Dermis blood vessel endothelial cell (primary cell): ENCODE results near the gene ANKRD27. TPM values are rescaled to one million over a fixed set of nuclear protein-coding genes. Genes with fewer than 3 reads are reported as not detected.
"Not testable (repeated sequence)": the region's sequence is repeated elsewhere in the genome, so short reads cannot be mapped to it uniquely, and the experiment has no call there.

Experiments used
- DNase-seq: peaks from one replicate; pipeline ENCODE4 v3.0.0; 2010
- total RNA-seq: library from RNA; depleted of rRNA; stranded (reverse); fragments of >200 nt; gene quantifications from 2 replicates; pipeline ENCODE4 v1.2.3, GENCODE V29; 2014

ANKRD27 gene
- total RNA-seq, 1 donor from 2014 or later = 46.8 TPM

DNA sequence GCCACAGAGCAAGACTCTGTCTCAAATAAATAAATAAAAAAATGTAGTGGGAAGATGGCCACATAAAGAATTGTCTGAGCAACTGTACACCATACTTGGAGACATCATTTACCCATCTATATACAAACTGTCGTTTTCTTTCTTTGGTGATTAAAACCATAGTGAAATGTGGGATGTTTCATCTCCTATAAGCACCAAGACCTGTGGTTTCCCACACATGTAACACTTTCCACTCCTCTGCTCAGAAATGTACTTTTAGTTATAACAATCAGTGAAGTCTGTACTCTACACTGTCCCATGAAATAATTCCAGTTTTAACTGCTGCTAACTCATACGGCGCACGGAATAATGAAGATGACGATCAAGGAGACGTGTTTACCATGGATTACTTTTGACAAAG lies 75.7 kb downstream of the ANKRD27 start:
- no peak for DNase-seq

- DNase-seq = no peak
Measured at GRCh38 chr19:32598022-32598421, 77.0 kb downstream of the ANKRD27 start.

- DNase-seq = no peak
Measured at GRCh38 chr19:32595491-32595890, 79.5 kb downstream of the ANKRD27 start.

GRCh38 chr19:32594021-32594420 lies 81.0 kb downstream of the ANKRD27 start:
- no peak for DNase-seq

- DNase-seq = not testable (repeated sequence)
Measured at GRCh38 chr19:32587747-32588504, 87.1 kb downstream of the ANKRD27 start.

GRCh38 chr19:32581705-32582179 lies 93.2 kb downstream of the ANKRD27 start:
- DNase-seq = peak; percentile 42

- DNase-seq = peak; percentile 96
Measured at GRCh38 chr19:32580901-32581704, 93.9 kb downstream of the ANKRD27 start, which contains the start of gene PDCD5. PDCD5 (plus strand) TSS chr19:32581190; CDS start chr19:32581262, 72 bp downstream.

- DNase-seq = no peak
Measured at GRCh38 chr19:32580353-32580900, 94.6 kb downstream of the ANKRD27 start.

- DNase-seq = no peak
Measured at GRCh38 chr19:32576790-32577189, 98.2 kb downstream of the ANKRD27 start.

DNA sequence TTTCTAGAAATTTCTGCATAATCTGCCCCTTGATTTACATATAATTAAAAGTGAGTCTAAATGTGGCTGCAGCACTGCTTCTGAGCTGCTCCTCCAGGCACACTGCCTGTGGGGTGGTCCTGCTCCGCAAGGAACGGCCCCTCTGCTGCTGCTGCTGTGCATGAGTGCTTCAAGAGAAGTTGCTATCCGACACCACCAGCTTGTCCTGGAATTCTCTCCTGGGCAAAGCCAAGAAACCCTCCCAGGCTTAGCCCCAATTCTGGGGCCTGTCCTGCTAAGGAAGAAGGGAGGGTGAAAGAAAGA lies 101.5 kb downstream of the ANKRD27 start:
- DNase-seq = no peak

GRCh38 chr19:32572700-32573491 lies 102.1 kb downstream of the ANKRD27 start:
- DNase-seq = not testable (repeated sequence)

DNA sequence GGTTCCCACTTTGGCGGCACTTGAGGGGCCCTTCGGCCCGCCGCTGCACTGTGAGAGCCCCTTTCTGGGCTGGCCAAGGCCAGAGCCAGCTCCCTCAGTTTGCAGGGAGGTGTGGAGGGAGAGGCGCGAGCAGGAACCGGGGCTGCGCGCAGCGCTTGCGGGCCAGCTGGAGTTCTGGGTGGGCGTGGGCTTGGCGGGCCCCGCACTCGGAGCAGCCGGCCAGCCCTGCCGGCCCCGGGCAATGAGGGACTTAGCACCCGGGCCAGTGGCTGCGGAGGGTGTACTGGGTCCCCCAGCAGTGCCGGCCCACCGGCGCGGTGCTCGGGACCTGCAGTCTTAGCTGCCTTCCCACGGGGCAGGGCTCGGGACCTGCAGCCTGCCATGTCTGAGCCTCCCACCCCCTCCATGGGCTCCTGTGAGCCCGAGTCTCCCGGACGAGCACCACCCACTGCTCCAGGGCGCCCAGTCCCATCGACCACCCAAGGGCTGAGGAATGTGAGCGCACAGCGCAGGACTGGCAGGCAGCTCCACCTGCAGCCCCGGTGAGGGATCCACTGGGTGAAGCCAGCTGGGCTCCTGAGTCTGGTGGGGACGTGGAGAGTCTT lies 103.4 kb downstream of the ANKRD27 start:
- DNase-seq = not testable (repeated sequence)

- DNase-seq = peak; percentile 72
Measured at GRCh38 chr19:32570081-32570785, 104.7 kb downstream of the ANKRD27 start.

GRCh38 chr19:32567486-32567885 lies 107.5 kb downstream of the ANKRD27 start:
- DNase-seq = no peak

DNA sequence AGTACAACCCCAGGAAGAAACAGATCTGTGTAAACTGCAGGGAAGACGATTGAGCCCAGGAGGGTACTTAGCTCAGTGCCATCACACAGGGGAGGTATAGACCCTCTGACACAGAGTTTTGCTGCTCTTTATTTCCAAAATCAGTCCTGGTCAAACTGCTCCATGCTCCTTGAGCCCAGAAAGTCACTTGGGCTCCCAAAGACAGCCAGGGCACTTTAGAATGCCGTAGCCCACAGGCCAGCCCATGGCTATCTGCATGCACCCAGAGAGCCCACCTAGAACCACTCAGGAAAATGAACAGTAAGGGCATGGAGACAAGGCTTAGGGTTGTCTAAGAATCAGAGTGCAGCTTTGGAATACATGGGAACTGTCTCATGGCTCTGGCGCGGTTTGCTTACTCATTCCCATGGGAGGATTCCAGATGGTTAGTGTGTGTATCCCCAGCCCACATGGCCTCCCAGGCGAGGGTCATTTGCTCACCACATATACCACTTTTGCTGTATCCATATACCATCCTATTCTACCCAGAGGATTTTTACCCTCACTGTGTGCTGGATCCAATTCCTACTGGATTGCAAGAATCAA lies 108.6 kb downstream of the ANKRD27 start:
- DNase-seq = no peak

DNA sequence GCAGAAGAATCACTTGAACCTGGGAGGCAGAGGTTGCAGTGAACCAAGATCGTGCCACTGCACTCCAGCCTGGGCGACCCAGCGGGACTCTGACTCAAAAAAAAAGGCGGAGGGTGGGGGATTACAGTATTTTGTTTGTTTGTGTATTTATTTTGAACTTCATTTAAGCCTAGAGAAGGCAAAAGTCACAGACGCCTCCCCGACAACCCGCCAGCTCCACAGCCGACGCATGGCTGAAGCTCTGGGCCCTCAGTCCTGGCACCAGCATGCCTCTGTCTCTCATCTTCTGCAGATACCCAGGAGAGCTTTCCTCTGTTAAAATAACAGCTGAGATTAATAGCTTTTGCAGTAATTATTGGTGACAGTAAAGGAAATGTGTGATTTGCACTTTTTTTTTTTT lies 111.2 kb downstream of the ANKRD27 start:
- no peak for DNase-seq

DNA sequence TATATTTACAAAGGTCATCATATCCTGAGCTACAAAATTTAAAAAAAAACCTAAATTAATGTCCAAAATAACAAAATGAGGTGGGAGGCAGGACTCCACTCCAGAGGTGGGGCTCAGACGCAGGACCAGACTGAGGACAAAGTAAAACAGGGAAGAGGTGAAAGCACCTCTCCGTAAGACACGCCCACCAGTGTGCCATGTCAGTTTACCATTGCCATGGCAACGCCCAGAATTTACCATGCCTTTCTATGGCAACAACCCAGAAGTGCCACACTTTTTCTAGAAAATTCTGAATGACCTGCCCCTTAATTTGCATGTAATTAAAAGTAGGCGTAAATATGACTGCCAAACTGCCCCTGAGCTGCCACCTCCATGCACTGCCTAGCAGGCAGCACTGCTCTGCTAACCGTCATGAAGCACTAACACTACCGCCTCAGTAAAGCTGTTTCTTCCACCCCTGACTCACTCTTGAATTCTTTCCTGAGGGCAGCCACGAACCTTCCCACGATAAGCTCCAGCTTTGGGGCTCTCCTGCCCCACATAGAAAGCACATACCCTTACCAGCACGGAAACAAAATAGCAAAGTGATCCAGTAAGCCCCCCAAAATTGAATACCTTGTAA lies 116.3 kb downstream of the ANKRD27 start:
- DNase-seq = no peak

DNA sequence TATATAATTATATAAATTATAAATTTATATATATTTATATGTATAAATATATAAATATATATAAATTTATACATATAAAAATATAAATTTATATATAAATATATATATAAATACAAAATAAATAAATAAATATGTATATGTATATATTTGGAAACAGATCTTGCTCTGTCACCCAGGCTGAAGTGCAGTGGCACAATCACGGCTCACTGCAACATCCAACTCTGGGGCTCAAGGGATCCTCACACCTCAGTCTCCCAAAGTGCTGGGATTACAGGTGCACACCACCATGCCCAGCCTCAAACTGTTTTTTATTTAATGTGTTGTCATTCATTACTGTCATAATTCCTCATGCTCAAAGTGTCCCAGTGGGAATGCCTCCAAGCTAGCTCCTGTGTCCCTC lies 119.2 kb downstream of the ANKRD27 start:
- DNase-seq = no peak

DNA sequence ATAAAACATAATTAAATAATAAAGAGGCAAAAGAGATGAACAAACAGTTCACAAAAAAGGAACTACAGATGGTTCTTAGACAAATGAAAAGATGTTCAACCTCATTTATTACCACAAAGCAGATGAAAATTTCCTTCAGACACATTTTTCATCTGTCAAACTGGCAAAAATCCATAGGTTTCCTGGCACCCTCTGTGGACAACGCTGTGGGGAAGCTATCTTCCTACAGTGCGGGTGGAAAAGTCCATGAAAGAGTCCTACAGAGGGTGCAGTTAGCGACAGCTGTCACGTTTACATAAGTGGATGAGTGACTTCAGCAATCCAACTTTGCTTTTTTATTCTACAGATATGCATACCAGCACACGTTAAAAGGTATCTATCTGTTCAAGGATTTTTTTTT lies 124.3 kb downstream of the ANKRD27 start:
- DNase-seq = no peak
